D721Med (cell line): ENCODE data around the gene LIPH.

Source experiments
- DNase-seq: peaks from one replicate; pipeline ENCODE4 v3.0.0; 2011; ENCODE audit warnings: low spot score; ENCODE audit not compliant: insufficient read length
- FAIRE-seq: peaks from 2 replicates; lab custom pipeline; 2011; peaks lifted over from hg19 to GRCh38; lab: Jason Lieb, UNC
- CTCF ChIP-seq: IDR thresholded peaks from 2 replicates; pipeline ENCODE4 v1.5.1; 2012; ENCODE audit warnings: mild to moderate bottlenecking, control low read depth; ENCODE audit not compliant: insufficient read depth; ENCODE audit errors: missing control alignments

LIPH gene

DNA sequence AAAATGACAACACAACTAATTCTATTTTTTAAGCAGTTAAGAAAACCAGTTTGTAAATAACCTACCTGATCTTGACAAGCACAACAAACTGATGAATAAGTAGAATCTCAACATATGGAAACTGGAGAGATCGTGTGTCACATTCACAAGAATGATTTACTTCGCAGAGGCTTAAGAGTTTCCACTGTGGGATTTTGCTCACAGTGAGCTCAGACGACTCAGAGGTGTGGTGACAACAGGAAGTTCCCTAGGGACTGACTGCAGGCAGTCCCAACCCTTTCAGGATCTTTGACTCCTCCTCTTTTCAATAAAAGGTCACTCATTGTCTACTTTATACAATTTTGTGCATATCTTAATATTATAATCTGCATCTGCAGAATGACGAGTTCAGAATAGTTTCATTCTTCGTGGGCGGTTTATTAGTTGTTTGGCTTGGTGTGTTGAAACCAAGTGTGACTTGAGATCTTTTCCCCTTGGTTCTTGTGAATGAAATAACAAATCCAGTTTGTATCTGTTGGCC, at the start of gene LIPH:
TSS of gene LIPH (minus strand) at position 231 of the 520 bp plus-strand sequence. CDS start at position 114, 117 bp downstream.
- no peak for DNase-seq
- TF ChIP-seq CTCF = no peak
- FAIRE-seq = no peak

GRCh38 chr3:185595526-185595925, 43.1 kb upstream of the LIPH start:
- no peak for FAIRE-seq
- no peak for DNase-seq
- TF ChIP-seq CTCF = no peak

DNA sequence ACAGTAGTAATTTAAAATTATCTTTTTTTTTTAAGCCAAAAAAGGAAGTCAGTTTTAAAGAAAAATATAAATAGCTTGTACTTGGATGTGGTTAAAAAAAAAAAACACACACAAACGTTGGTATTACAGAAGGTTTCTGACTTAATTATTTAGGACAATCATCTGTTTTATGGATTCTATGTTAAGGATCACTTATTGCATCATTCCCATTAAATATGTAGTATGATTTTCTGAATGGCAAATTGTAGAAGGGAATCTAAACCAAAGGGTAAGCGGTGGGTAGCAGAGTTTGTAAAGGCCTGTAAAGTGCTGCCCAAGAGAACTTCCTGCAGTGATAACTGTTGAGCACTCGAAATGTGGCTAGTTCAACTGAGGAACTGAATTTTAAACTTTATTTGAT, 41.7 kb upstream of the LIPH start:
- DNase-seq = no peak
- no peak for FAIRE-seq
- TF ChIP-seq CTCF = no peak

- FAIRE-seq (no peak), DNase-seq (no peak)
- no peak for TF ChIP-seq CTCF
These were observed 34.3 kb upstream of the LIPH start for GRCh38 chr3:185586686-185587039.

GRCh38 chr3:185585859-185586685, 33.7 kb upstream of the LIPH start, which contains the start of gene SENP2:
Gene SENP2, plus strand, starts transcription at chr3:185586295. Its CDS starts 119 bp downstream, at chr3:185586414.
- no peak for TF ChIP-seq CTCF
- FAIRE-seq (no peak), DNase-seq (peak; percentile 79)

GRCh38 chr3:185585518-185585858, 33.1 kb upstream of the LIPH start:
- FAIRE-seq (no peak), DNase-seq (no peak)
- TF ChIP-seq CTCF = no peak

- FAIRE-seq = no peak
- TF ChIP-seq CTCF = no peak
- DNase-seq = no peak
These were observed 32.3 kb upstream of the LIPH start for GRCh38 chr3:185584686-185585085.
